Esophagus (tissue), 2 donors: ENCODE measurements around the gene PRKN. TPM values are rescaled to one million over a fixed set of nuclear protein-coding genes. Genes with fewer than 3 reads are reported as not detected.

Experiments used
- H3K27ac ChIP-seq, 2 donors: one replicate each; pipeline ENCODE4 v1.5.1; 2013; ENCODE audit warnings: low read depth in 2 of 2, mild to moderate bottlenecking in 2 of 2, inconsistent platforms in 1 of 2, low read length in 1 of 2, moderate library complexity in 1 of 2
- H3K27me3 ChIP-seq, 2 donors: one replicate each; pipeline ENCODE4 v1.6.1; 2013; ENCODE audit warnings: low read length in 2 of 2, control low read depth in 1 of 2, mild to moderate bottlenecking in 1 of 2; ENCODE audit not compliant: insufficient read depth in 2 of 2, control insufficient read depth in 1 of 2
- H3K36me3 ChIP-seq, 2 donors: one replicate each; pipeline ENCODE4 v1.6.1; 2013; ENCODE audit warnings: low read length in 1 of 2; ENCODE audit not compliant: control insufficient read depth in 2 of 2, insufficient read depth in 2 of 2
- H3K4me1 ChIP-seq, 2 donors: one replicate each; pipeline ENCODE4 v1.6.1; 2013; ENCODE audit warnings: low read length in 1 of 2; ENCODE audit not compliant: control insufficient read depth in 2 of 2, insufficient read depth in 2 of 2
- H3K4me3 ChIP-seq, 2 donors: one replicate each; pipeline ENCODE4 v1.5.1; 2013; ENCODE audit warnings: low read length in 2 of 2, mild to moderate bottlenecking in 2 of 2, low read depth in 1 of 2, moderate library complexity in 1 of 2
- H3K9me3 ChIP-seq, 2 donors: one replicate each; pipeline ENCODE4 v1.6.1; 2013; ENCODE audit warnings: mild to moderate bottlenecking in 2 of 2, low read depth in 1 of 2, low read length in 1 of 2, moderate library complexity in 1 of 2; ENCODE audit not compliant: control insufficient read depth in 2 of 2, insufficient read depth in 1 of 2
- WGBS, 2 donors: extraction: QIAGEN DNeasy Blood & Tissue Kit; methylation state at CpG; one replicate each; pipeline ENCODE4 v1.1.7; 2013; 5-methylcytosine and 5-hydroxymethylcytosine counted together
- polyA plus RNA-seq, 2 donors: library from polyadenylated mRNA; stranded (reverse); fragments of 200-250 nt; gene quantifications; one replicate each; pipeline ENCODE4 v1.2.3, GENCODE V29; 2013
- donor health status: healthy with polysubstance abuse.
- donor health status: Bipolar disorder and iron deficiency.

Gene PRKN
- polyA plus RNA-seq, 2 donors, result 0.28 to 0.45 TPM

DNA sequence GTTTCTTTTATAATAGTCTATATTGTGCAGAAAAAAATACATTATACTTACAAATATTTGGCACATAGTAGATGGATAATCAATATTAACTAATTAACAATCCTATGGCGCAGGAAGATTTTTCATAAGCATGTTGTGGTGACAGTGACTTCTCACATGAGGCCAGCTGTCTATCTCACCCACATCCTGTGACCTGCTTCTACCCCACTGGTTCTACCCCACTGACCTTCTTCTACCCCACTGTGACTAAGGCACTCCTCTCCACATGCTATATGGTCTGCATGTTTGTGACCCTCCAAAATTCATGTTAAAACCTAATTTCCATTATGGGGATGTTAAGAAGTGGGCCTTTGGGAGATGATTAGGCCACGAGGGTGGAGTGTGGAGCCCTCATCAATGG lies 1058.9 kb downstream of the PRKN start:
- WGBS, 2 donors, result 83 to 86% methylated on average over 2 of the region's 2 CpGs
- no peaks in the 10 kb centered on the region for H3K27me3 ChIP-seq
- H3K36me3 ChIP-seq, result no peaks in the 10 kb centered on the region
- H3K9me3 ChIP-seq, result peaks cover 0 to 2% of the 10 kb centered on the region in 2 donors
- no peak overlapping the region for H3K27ac ChIP-seq
- H3K4me1 ChIP-seq, result no peaks in the 10 kb centered on the region
- no peak overlapping the region for H3K4me3 ChIP-seq

DNA sequence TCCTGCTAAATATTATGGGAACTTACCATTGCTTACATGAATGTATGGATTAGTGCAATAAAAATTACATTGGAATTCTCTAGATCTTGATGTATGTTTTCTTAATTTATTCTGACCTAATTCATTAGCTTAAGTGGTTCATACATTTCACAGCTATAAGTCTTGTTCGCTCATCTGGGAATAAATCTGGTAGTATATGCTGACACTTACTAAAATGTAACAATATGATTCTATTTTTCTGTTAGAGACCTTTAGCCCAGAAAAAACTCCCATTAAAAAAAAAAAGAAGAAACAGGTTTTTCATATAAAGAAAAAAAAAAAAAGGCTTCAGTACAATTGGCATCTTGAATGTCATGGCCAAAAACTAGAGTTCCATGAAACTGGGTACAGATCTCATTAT lies 1059.6 kb downstream of the PRKN start:
- no peak overlapping the region for H3K4me3 ChIP-seq
- no peak overlapping the region for H3K27ac ChIP-seq
- WGBS, 2 donors, result 79 to 86% methylated on average over 1 of the region's 1 CpG
- H3K9me3 ChIP-seq, result peaks cover 0 to 2% of the 10 kb centered on the region in 2 donors
- no peaks in the 10 kb centered on the region for H3K36me3 ChIP-seq
- no peaks in the 10 kb centered on the region for H3K27me3 ChIP-seq
- no peaks in the 10 kb centered on the region for H3K4me1 ChIP-seq

DNA sequence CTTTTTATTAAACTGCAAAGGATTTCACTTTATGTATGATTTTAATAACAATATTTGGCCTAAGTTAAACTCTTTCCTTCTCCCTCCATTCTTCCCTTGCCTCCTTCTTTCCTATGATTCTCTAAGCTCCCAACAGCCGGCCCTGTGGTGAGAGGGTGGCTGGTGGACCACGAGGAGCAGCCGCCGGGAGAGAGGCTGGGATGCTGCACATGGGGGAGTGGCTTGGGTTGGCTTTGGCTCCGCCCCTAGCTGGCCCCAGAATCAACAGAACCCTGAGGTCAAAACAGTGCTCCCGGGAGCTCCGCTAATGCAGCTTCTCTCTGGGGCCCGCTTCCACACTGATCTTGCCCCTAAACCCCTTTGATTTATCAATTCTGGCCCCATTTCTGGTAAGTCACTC lies 1063.9 kb downstream of the PRKN start:
- H3K36me3 ChIP-seq, result no peaks in the 10 kb centered on the region
- H3K4me3 ChIP-seq, result no peak overlapping the region
- no peak overlapping the region for H3K27ac ChIP-seq
- 94 to 96% methylated on average over 8 of the region's 8 CpGs for WGBS, 2 donors
- H3K27me3 ChIP-seq, result no peaks in the 10 kb centered on the region
- peaks cover 0 to 2% of the 10 kb centered on the region in 2 donors for H3K9me3 ChIP-seq
- H3K4me1 ChIP-seq, result peaks cover 0 to 2% of the 10 kb centered on the region in 2 donors

DNA sequence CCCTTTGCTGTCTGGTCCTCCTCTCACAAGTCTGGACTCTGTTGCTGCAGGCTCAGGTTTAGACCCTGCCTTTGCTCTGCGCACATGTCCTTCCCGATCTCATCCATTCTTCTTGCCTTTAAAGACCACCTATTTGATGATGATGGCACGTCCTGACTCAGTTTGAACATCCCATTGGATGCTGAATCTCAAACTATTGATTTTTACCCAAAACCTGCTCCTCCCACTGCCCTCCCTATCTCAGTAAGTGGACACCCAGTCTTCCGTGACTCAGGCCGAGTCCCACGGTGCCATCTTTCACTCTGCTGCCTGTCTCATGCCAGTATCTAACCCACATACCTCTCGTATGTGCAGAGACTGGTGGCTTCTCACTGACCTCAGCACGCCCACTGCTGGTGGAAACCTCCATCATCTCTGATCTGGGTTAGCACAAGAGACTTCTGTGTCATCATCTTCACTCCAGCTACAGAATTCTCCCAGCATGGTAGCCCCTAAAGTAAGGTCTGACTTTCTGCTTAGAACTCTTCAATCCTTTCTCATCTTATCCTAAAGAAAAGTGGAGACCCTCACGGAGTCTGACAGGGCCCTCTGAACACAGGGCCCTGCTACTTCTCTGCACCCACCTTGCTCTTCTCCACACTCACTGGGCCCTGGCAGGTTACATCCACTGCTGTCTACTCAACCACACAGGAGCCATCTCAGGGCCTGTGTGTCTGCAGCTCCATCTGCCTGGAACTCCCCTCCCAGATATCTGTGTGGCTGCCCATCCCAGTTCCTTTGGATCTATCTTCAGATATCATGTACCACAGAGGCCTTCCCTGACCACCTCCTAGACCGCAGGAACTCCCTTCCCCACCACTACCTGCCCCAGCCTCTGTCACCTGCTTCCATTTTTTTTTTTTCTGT lies 1066.6 kb downstream of the PRKN start:
- no peak overlapping the region for H3K27ac ChIP-seq
- H3K36me3 ChIP-seq, result no peaks in the 10 kb centered on the region
- no peak overlapping the region for H3K4me3 ChIP-seq
- WGBS, 2 donors, result 90 to 91% methylated on average over 10 of the region's 10 CpGs
- peaks cover 0 to 2% of the 10 kb centered on the region in 2 donors for H3K4me1 ChIP-seq
- H3K27me3 ChIP-seq, result no peaks in the 10 kb centered on the region
- peaks cover 0 to 2% of the 10 kb centered on the region in 2 donors for H3K9me3 ChIP-seq

DNA sequence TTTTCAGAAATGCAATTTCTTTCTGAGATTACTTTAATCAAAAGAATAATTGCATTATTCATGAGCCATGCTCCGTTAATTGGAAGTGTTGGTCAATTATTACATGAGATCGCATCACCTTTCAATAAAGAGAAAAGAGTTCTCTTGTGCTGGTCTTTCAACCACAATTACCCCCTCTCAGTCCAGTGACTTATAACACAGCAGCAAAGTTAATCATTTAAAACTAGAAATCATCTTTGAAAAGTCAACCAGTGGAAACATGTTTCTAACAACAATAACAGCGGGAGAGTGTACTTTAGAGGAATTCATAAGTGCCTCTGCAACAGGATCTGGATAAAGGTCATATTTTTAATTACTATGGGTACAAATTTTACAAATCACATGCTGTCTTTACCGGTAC lies 1069.4 kb downstream of the PRKN start:
- Histone ChIP-seq H3K4me3 (no peak overlapping the region), H3K9me3 (no peaks in the 10 kb centered on the region), H3K27me3 (no peaks in the 10 kb centered on the region), H3K36me3 (no peaks in the 10 kb centered on the region), H3K4me1 (peaks cover 0 to 2% of the 10 kb centered on the region in 2 donors), H3K27ac (no peak overlapping the region)
- WGBS, 2 donors, result 55 to 70% methylated on average over 4 of the region's 4 CpGs

DNA sequence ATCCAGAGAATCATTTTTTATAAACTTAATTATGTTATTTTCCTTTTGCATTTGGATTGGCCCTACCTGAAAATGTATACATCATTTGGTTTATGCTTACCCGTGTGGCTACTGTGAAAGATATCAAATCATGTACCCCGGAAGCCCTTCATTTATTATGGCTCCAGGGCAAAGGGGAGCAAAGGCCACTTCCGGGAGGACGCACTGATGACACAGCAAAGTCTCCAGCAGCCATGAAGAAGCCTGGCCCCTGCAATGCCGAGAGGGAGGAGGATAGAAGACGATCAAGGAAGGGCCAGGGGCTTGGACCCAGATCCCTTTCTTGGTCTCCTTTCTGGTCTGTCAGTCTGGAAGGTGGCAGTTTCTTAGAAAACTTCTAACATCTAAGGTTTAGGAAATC lies 1073.4 kb downstream of the PRKN start:
- WGBS, 2 donors, result 78 to 85% methylated on average over 6 of the region's 6 CpGs
- no peaks in the 10 kb centered on the region for H3K36me3 ChIP-seq
- H3K4me1 ChIP-seq, result no peaks in the 10 kb centered on the region
- H3K27ac ChIP-seq, result no peak overlapping the region
- no peak overlapping the region for H3K4me3 ChIP-seq
- H3K9me3 ChIP-seq, result peaks cover 0 to 4% of the 10 kb centered on the region in 2 donors
- H3K27me3 ChIP-seq, result no peaks in the 10 kb centered on the region

DNA sequence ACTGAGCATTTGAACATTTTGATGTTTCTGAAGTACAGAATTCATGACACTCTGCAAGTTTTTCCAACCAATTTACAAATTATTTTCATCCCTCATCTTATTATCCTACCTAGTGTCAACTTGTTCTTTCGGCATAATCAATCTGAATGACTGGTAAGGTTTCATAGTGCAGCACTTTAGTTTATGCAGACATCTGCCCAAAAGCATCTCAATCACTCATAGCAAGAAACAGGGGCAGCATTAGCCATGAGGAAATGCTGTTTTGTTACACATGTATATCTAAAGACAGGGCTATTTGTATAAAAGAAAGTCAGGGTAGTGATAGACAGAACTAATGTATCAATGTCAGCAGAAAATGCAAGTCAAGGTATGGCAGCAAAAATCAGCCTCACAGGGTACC lies 1075.6 kb downstream of the PRKN start:
- Histone ChIP-seq H3K36me3 (no peaks in the 10 kb centered on the region), H3K9me3 (peaks cover 0 to 4% of the 10 kb centered on the region in 2 donors), H3K4me1 (no peaks in the 10 kb centered on the region), H3K27me3 (no peaks in the 10 kb centered on the region), H3K27ac (no peak overlapping the region), H3K4me3 (no peak overlapping the region)
- 94 to 96% methylated on average over 1 of the region's 1 CpG for WGBS, 2 donors

DNA sequence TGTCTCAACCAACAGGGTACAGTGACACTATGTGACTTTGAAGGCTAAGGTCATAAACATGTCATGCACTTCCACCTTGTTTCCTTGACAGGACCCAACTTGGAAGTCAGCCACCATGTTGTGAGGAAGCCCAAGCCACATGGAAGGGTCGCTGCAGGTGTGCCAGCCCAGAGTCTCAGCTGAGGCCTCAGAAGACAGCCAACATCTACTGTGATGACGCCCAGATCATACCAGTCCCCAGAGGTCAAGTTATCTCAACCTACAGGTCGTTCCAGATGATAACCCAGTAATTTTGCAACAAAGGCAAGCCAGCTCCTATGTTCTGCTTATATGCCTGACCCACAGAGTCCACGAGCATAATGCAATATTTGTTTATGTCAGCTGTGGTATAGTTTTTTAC lies 1077.7 kb downstream of the PRKN start:
- no peaks in the 10 kb centered on the region for H3K4me1 ChIP-seq
- no peaks in the 10 kb centered on the region for H3K27me3 ChIP-seq
- 67 to 71% methylated on average over 4 of the region's 4 CpGs for WGBS, 2 donors
- no peak overlapping the region for H3K27ac ChIP-seq
- H3K36me3 ChIP-seq, result no peaks in the 10 kb centered on the region
- peaks cover 0 to 4% of the 10 kb centered on the region in 2 donors for H3K9me3 ChIP-seq
- H3K4me3 ChIP-seq, result no peak overlapping the region

DNA sequence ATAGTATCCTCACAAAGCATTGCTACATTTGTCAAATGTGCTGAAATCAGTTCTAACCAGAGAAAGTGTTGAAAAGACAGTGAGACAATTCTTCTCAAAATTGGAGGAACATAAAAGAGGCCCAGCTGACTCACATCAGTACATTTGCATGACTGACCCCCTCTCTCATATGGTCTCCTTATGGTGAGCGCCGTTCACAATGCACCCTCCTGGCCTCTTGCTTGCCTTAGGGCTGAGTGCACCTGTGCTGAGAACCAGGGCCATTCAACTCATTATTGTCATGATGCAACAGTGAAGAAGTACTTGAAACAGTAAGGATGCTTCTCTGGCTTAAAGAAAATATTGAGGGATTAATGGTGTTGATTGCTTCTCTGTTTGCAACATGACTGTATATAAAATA lies 1078.5 kb downstream of the PRKN start:
- WGBS, 2 donors, result 82 to 91% methylated on average over 2 of the region's 2 CpGs
- Histone ChIP-seq H3K9me3 (peaks cover 0 to 4% of the 10 kb centered on the region in 2 donors), H3K36me3 (no peaks in the 10 kb centered on the region), H3K4me3 (no peak overlapping the region), H3K27ac (no peak overlapping the region), H3K4me1 (no peaks in the 10 kb centered on the region), H3K27me3 (no peaks in the 10 kb centered on the region)

DNA sequence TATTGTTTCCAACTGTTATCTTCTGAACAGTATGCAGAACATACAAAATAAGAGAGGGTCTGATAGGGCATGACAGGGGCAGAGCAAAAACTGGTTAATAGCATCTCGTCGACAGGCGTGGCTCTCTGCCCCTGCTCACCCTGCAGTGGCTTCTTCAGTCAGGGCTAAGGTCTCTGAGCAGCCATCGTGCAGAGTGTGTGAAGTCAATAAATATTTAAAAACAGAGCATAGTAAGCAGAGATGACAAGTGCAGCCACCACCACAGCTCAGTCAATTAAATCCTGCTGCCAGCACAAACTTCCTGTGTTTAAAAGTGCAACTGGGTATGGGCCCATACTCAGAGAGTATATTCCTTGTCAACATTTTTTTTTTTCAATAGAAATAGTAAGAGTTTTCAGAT lies 1080.3 kb downstream of the PRKN start:
- no peak overlapping the region for H3K27ac ChIP-seq
- no peak overlapping the region for H3K4me3 ChIP-seq
- no peaks in the 10 kb centered on the region for H3K4me1 ChIP-seq
- peaks cover 0 to 4% of the 10 kb centered on the region in 2 donors for H3K9me3 ChIP-seq
- H3K36me3 ChIP-seq, result no peaks in the 10 kb centered on the region
- H3K27me3 ChIP-seq, result no peaks in the 10 kb centered on the region
- WGBS, 2 donors, result 71 to 79% methylated on average over 4 of the region's 4 CpGs
